Myocyte (in vitro differentiated cells): ENCODE results near the gene BEND7. TPM values are rescaled to one million over a fixed set of nuclear protein-coding genes. Genes with fewer than 3 reads are reported as not detected.

Experiments used
- DNase-seq: peaks from one replicate; pipeline ENCODE4 v3.0.0-alpha.2; 2012; ENCODE audit warnings: low read depth
- total RNA-seq: library from RNA; depleted of rRNA; stranded (reverse); fragments of >200 nt; gene quantifications from 2 replicates; pipeline ENCODE4 v1.2.3, GENCODE V29; 2014

Gene BEND7
- total RNA-seq, 1 donor from 2014 or later, result 5.8 TPM

- no peak for DNase-seq
Observed at GRCh38 chr10:13521026-13521425, 7.8 kb downstream of the BEND7 start.

GRCh38 chr10:13520194-13520593 lies 8.6 kb downstream of the BEND7 start:
- DNase-seq, result no peak

- DNase-seq, result no peak
Observed at GRCh38 chr10:13518076-13518692, 10.6 kb downstream of the BEND7 start.

GRCh38 chr10:13517675-13518074 lies 11.1 kb downstream of the BEND7 start:
- no peak for DNase-seq

GRCh38 chr10:13516176-13516575 lies 12.6 kb downstream of the BEND7 start:
- DNase-seq, result no peak

GRCh38 chr10:13515467-13515866 lies 13.3 kb downstream of the BEND7 start:
- no peak for DNase-seq

- no peak for DNase-seq
Observed at GRCh38 chr10:13514296-13514695, 14.5 kb downstream of the BEND7 start.

GRCh38 chr10:13512564-13512963 lies 16.2 kb downstream of the BEND7 start:
- DNase-seq, result no peak

- no peak for DNase-seq
Observed at GRCh38 chr10:13511409-13511808, 17.4 kb downstream of the BEND7 start.

GRCh38 chr10:13505052-13505680 lies 23.6 kb downstream of the BEND7 start:
- DNase-seq, result no peak

- DNase-seq, result peak; percentile 96
Observed at GRCh38 chr10:13503745-13504463, 24.9 kb downstream of the BEND7 start.

- DNase-seq, result peak; percentile 71
Observed at GRCh38 chr10:13502380-13502779, 26.4 kb downstream of the BEND7 start.

GRCh38 chr10:13500201-13500600 lies 28.6 kb downstream of the BEND7 start:
- no peak for DNase-seq

GRCh38 chr10:13499150-13499549 lies 29.7 kb downstream of the BEND7 start:
- no peak for DNase-seq

GRCh38 chr10:13496931-13497330 lies 31.9 kb downstream of the BEND7 start:
- DNase-seq, result no peak

- no peak for DNase-seq
Observed at GRCh38 chr10:13496164-13496563, 32.6 kb downstream of the BEND7 start.

GRCh38 chr10:13492493-13493180 lies 36.2 kb downstream of the BEND7 start:
- DNase-seq, result no peak

GRCh38 chr10:13491747-13492360 lies 37.0 kb downstream of the BEND7 start:
- DNase-seq, result no peak

- DNase-seq, result no peak
Observed at GRCh38 chr10:13490503-13490902, 38.3 kb downstream of the BEND7 start.

GRCh38 chr10:13489035-13489599 lies 39.7 kb downstream of the BEND7 start:
- no peak for DNase-seq

GRCh38 chr10:13485623-13486022 lies 43.2 kb downstream of the BEND7 start:
- no peak for DNase-seq
